Measurements from ENCODE around the gene KEAP1. TPM values are rescaled to one million over a fixed set of nuclear protein-coding genes. Genes with fewer than 3 reads are reported as not detected.
A peak's percentile ranks its signal among the peaks of the same experiment; 100 is the strongest.

Gene KEAP1
- total RNA-seq, 2 donors from 2014 or later: 53.3 to 59.5 TPM

DNA sequence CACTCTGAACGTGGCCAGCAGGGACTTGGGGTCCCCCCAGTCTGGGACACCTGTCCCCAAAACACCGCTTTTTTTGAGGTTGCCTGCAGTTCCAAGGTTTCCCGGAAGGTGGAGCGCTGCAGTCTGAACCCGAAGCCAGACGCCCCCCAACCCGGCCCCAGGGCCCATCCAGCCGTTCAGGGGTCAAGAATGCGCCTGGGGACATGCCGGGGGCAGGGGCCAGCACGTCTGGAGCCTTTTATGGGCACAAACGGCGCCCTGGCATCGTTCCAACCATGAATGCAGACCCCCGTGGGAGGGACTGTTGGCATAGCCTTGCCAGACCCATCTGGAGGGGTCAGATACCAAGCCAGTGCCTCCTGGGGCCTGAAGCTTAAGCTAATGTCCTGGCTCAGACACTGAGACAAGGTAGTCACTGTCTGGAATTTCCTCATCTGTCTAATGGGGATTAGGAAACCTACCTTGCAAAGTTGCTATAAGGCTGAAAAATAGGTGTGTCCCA lies 7.2 kb upstream of the KEAP1 start:
- no peak overlapping the region for H3K9ac ChIP-seq (ENCODE audit: extremely low read depth, low read length, poor library complexity, severe bottlenecking)
- H3K27ac ChIP-seq (ENCODE audit: low read depth, low read length): no peak overlapping the region
- no peaks in the 10 kb centered on the region for H3K36me3 Mint-ChIP-seq (ENCODE audit: low read depth)
- H3K4me1 ChIP-seq (ENCODE audit: control insufficient read depth, insufficient read depth, low read length): no peaks in the 10 kb centered on the region
- H3K27me3 Mint-ChIP-seq (ENCODE audit: insufficient read depth): peaks cover 46% of the 10 kb centered on the region
- peak; percentile 93 for TF ChIP-seq CTCF (conservative IDR thresholded peaks at IDR 0.05)
- peak; percentile 89 for DNase-seq
- peaks cover 36% of the 10 kb centered on the region for H3K27me3 ChIP-seq (ENCODE audit: control insufficient read depth, insufficient read depth, low read length, poor library complexity, severe bottlenecking)
- H3K36me3 ChIP-seq (ENCODE audit: control insufficient read depth, insufficient read depth, low read length): no peaks in the 10 kb centered on the region
- H3K9me3 Mint-ChIP-seq: no peaks in the 10 kb centered on the region
- 24 to 31% methylated on average over 8 to 15 of the region's 15 CpGs for WGBS, 2 experiments (ENCODE audit: insufficient coverage in 1 of 2, insufficient read length in 1 of 2)
- H3K4me3 ChIP-seq (ENCODE audit: low read length): no peak overlapping the region
- no peak overlapping the region for H3K27ac Mint-ChIP-seq
- H3K9me3 ChIP-seq (ENCODE audit: control insufficient read depth, low read length): no peaks in the 10 kb centered on the region
- no peak overlapping the region for H3K4me3 Mint-ChIP-seq
- no peaks in the 10 kb centered on the region for H3K4me1 Mint-ChIP-seq

GRCh38 chr19:10508707-10509106 lies 5.6 kb upstream of the KEAP1 start:
- TF ChIP-seq CTCF (conservative IDR thresholded peaks at IDR 0.05): no peak
- no peak for DNase-seq
- Histone ChIP-seq H3K27me3 (ENCODE audit: control insufficient read depth, insufficient read depth, low read length, poor library complexity, severe bottlenecking) (peaks cover 20% of the 10 kb centered on the region), H3K4me1 (ENCODE audit: control insufficient read depth, insufficient read depth, low read length) (no peaks in the 10 kb centered on the region), H3K27ac (ENCODE audit: low read depth, low read length) (no peak overlapping the region), H3K4me3 (ENCODE audit: low read length) (no peak overlapping the region), H3K9me3 (ENCODE audit: control insufficient read depth, low read length) (no peaks in the 10 kb centered on the region), H3K9ac (ENCODE audit: extremely low read depth, low read length, poor library complexity, severe bottlenecking) (no peak overlapping the region), H3K36me3 (ENCODE audit: control insufficient read depth, insufficient read depth, low read length) (no peaks in the 10 kb centered on the region)
- 91 to 96% methylated on average over 2 to 3 of the region's 3 CpGs for WGBS, 2 experiments (ENCODE audit: insufficient coverage in 1 of 2, insufficient read length in 1 of 2)
- Mint-ChIP-seq H3K36me3 (ENCODE audit: low read depth) (no peaks in the 10 kb centered on the region), H3K27me3 (ENCODE audit: insufficient read depth) (peaks cover 31% of the 10 kb centered on the region), H3K4me1 (no peaks in the 10 kb centered on the region), H3K9me3 (no peaks in the 10 kb centered on the region), H3K27ac (no peak overlapping the region), H3K4me3 (no peak overlapping the region)

DNA sequence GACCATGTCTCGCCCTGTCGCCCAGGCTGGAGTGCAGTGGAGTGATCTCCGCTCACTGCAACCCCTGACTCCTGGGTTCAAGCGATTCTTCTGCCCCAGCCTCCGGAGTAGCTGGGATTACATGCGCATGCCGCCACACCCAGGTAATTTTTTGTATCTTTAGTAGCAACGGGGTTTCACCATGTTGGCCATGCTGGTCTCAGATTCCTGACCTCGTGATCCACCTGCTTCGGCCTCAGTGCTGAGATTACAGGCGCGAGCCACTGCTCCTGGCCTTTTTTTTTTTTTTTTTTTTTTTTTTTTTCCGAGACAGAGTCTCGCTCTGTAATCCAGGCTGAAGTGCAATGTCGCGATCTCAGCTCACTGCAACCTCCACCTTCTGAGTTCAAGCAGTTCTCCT lies 4.9 kb upstream of the KEAP1 start:
- Mint-ChIP-seq H3K4me1 (no peaks in the 10 kb centered on the region), H3K36me3 (ENCODE audit: low read depth) (no peaks in the 10 kb centered on the region), H3K9me3 (no peaks in the 10 kb centered on the region), H3K27me3 (ENCODE audit: insufficient read depth) (peaks cover 24% of the 10 kb centered on the region), H3K27ac (no peak overlapping the region), H3K4me3 (no peak overlapping the region)
- 86 to 89% methylated on average over 13 to 16 of the region's 16 CpGs for WGBS, 2 experiments (ENCODE audit: insufficient coverage in 1 of 2, insufficient read length in 1 of 2)
- Histone ChIP-seq H3K27ac (ENCODE audit: low read depth, low read length) (no peak overlapping the region), H3K9me3 (ENCODE audit: control insufficient read depth, low read length) (no peaks in the 10 kb centered on the region), H3K36me3 (ENCODE audit: control insufficient read depth, insufficient read depth, low read length) (no peaks in the 10 kb centered on the region), H3K9ac (ENCODE audit: extremely low read depth, low read length, poor library complexity, severe bottlenecking) (no peak overlapping the region), H3K4me1 (ENCODE audit: control insufficient read depth, insufficient read depth, low read length) (no peaks in the 10 kb centered on the region), H3K4me3 (ENCODE audit: low read length) (no peak overlapping the region), H3K27me3 (ENCODE audit: control insufficient read depth, insufficient read depth, low read length, poor library complexity, severe bottlenecking) (peaks cover 13% of the 10 kb centered on the region)
- no peak for TF ChIP-seq CTCF (conservative IDR thresholded peaks at IDR 0.05)
- no peak for DNase-seq

Data from endodermal cell (in vitro differentiated cells).